ENCODE data around the gene PFDN6. TPM values are rescaled to one million over a fixed set of nuclear protein-coding genes. Genes with fewer than 3 reads are reported as not detected.

The PFDN6 gene
- 10 to 100 TPM; 12.4 to 48.7 (median 21.0) TPM for total RNA-seq

DNA sequence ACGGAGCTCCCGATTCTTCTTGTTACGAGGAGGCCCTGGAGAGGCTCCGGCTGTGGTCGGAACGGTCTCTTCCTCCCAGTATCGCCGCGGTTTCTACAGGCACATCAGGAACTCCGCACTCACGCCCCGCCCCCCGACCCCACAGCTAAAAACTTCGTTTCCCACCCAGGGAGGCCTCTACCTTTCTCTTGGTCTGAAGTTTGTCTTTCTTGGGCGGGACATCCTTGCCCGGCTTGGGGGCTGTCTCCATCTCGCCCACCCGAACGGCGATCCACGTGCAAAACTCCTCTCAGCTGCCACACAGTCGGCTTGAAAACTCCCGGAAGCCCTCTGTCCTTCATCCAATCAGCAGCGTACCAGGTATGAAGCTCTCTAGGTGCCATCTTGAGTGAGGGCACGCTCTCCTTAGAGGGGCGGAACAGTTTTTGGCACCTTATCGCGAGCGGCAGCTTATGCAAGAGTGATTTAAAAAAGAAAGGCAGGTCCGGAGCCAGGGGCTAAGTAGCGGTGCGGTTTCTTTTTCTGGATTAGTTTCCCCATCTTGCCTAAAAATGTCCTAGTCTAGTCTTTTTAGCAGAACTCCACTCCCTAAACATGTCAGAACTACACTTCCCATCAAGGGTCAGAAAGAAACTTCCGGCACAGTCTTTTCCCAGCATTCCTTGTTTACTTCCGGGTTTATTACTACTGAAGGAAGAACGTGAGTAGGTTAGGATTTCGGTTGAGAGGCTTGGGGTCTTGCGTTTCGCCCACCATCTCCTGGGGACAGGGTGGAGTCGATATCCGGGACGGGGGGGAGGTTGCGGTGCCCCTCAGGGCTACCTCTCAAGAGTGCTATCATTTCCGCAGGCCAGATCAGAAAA lies at the start of gene PFDN6, which contains the start of gene WDR46:
PFDN6 (plus strand) TSS at position 681 of the 863 bp plus-strand sequence. CDS start 256 bp downstream, outside the sequence.
WDR46 (minus strand) TSS at position 319 of the 863 bp plus-strand sequence; CDS start at position 250, 69 bp downstream.
- H3K9me3 ChIP-seq: no peaks in the 10 kb centered on the region
- 1% methylated on average over 37 to 42 of the region's 43 CpGs for WGBS, 2 donors
- H3K27me3 ChIP-seq: no peaks in the 10 kb centered on the region
- peak; percentile 51 to 83 for DNase-seq (ENCODE audit: low spot score in 2 of 2)
- H3K27ac ChIP-seq: peak within 1 kb of the TSS; percentile 70 to 90 (median 70)
- peaks cover 0 to 74% (median 6%) of the 10 kb centered on the region in 3 donors for H3K36me3 ChIP-seq
- peaks cover 0 to 30% (median 17%) of the 10 kb centered on the region in 4 donors for H3K4me1 ChIP-seq
- H3K4me3 ChIP-seq: peak within 1 kb of the TSS; percentile 63 to 86 (median 68)
- TF ChIP-seq, protein P1, sequence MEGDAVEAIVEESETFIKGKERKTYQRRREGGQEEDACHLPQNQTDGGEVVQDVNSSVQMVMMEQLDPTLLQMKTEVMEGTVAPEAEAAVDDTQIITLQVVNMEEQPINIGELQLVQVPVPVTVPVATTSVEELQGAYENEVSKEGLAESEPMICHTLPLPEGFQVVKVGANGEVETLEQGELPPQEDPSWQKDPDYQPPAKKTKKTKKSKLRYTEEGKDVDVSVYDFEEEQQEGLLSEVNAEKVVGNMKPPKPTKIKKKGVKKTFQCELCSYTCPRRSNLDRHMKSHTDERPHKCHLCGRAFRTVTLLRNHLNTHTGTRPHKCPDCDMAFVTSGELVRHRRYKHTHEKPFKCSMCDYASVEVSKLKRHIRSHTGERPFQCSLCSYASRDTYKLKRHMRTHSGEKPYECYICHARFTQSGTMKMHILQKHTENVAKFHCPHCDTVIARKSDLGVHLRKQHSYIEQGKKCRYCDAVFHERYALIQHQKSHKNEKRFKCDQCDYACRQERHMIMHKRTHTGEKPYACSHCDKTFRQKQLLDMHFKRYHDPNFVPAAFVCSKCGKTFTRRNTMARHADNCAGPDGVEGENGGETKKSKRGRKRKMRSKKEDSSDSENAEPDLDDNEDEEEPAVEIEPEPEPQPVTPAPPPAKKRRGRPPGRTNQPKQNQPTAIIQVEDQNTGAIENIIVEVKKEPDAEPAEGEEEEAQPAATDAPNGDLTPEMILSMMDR (IDR thresholded peaks at IDR 0.05): no peak
- TF ChIP-seq POLR2A (IDR thresholded peaks at IDR 0.05): peak in 1 of 2 donors; percentile 27
- TF ChIP-seq EP300 (IDR thresholded peaks at IDR 0.05): peak; percentile 86 to 88

DNA sequence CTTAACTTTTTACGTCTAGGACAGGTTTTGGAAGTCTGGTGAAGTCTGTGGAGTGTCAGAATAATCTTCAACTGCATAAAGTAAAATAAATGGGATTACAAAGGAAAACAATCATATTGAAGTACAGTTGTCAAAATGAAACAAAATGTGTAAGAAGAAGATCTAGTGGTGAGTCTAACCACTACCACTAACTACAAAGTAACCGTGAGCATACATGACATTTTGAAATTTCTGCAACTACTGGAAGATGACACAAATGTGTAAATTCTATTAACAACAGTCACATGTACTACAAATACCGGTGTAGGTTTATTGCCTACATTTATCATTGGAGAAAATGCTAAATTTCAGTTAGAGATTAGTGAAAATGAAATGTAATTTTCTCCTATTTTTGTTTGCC lies 47.4 kb upstream of the PFDN6 start:
- no peaks in the 10 kb centered on the region for H3K9me3 ChIP-seq
- H3K27me3 ChIP-seq: no peaks in the 10 kb centered on the region
- H3K4me3 ChIP-seq: no peak overlapping the region
- DNase-seq (ENCODE audit: low spot score in 2 of 2): no peak
- WGBS, 2 donors: 57 to 59% methylated on average over 3 of the region's 3 CpGs
- no peaks in the 10 kb centered on the region for H3K36me3 ChIP-seq
- no peak overlapping the region for H3K27ac ChIP-seq
- TF ChIP-seq POLR2A (IDR thresholded peaks at IDR 0.05) (no peak), EP300 (IDR thresholded peaks at IDR 0.05) (no peak)
- TF ChIP-seq, protein P1 (IDR thresholded peaks at IDR 0.05): no peak
- H3K4me1 ChIP-seq: no peaks in the 10 kb centered on the region

DNA sequence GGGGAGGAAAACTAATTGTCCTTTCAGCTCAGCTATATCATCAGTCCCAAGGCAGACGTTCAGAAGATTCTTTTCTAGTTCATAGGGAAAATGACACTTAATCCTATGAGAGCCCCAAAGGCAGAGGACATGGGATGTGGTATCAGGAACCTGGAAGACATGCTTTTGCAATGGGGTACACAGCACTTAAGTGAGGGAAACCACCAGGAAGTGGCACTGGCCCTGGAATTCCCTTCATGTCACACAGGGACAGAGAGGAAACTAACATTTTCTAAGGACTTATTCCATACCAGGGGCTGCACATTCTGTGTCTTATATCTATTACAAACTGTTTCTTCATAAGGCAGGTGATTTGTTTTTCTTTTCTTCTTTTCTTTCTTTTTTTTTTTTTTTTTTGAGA lies 45.9 kb upstream of the PFDN6 start:
- Histone ChIP-seq H3K4me3 (no peak overlapping the region), H3K36me3 (no peaks in the 10 kb centered on the region), H3K4me1 (peaks cover 0 to 9% (median 3%) of the 10 kb centered on the region in 4 donors), H3K27ac (no peak overlapping the region), H3K9me3 (no peaks in the 10 kb centered on the region), H3K27me3 (no peaks in the 10 kb centered on the region)
- TF ChIP-seq, protein P1 (IDR thresholded peaks at IDR 0.05): no peak
- TF ChIP-seq EP300 (IDR thresholded peaks at IDR 0.05) (no peak), POLR2A (IDR thresholded peaks at IDR 0.05) (no peak)
- no peak for DNase-seq (ENCODE audit: low spot score in 2 of 2)
- WGBS, 2 donors: 25 to 35% methylated on average over 1 of the region's 1 CpG

DNA sequence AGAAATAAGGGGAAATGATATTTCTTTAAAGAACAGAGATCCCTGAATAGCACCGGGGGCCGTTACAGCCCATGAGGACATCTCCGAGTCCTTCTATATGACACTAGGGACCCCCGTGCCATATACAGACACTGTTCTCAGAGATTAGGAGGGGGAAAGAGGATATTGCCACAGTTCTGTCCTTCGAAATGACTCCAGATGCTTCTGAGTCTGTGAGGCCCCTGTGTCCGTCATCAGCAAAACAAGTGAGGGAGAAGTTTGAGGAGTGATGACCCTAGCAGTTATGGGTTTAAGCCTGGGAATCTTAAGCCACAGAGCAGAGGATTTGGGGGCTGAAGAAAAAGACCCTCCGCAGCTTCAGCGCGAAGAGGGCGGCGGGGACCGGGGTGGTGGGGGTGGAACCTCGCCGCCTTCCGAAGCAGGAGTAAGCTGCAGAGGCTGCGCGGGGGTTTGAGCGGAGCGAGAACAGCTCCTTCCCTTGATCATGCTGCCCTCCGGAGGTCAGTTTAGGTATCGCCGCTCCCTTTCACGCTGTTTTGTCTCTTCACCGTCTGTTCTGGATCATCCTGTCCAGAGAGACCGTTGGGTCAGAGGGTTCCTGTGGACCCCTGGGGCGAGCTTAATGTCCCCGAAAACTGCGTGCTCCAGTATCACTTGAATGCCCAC lies 41.3 kb upstream of the PFDN6 start:
- TF ChIP-seq, protein P1 (IDR thresholded peaks at IDR 0.05): peak; percentile 95 to 98 (median 97)
- TF ChIP-seq EP300 (IDR thresholded peaks at IDR 0.05): no peak
- H3K27ac ChIP-seq: peak overlapping the region; percentile 88 to 98 (median 93)
- 4 to 5% methylated on average over 28 of the region's 28 CpGs for WGBS, 2 donors
- H3K9me3 ChIP-seq: no peaks in the 10 kb centered on the region
- H3K27me3 ChIP-seq: no peaks in the 10 kb centered on the region
- H3K4me3 ChIP-seq: peak overlapping the region; percentile 42 to 68 (median 46)
- DNase-seq (ENCODE audit: low spot score in 2 of 2): peak; percentile 90 to 98
- peaks cover 0 to 29% (median 17%) of the 10 kb centered on the region in 4 donors for H3K4me1 ChIP-seq
- peaks cover 0 to 11% (median 0%) of the 10 kb centered on the region in 3 donors for H3K36me3 ChIP-seq

DNA sequence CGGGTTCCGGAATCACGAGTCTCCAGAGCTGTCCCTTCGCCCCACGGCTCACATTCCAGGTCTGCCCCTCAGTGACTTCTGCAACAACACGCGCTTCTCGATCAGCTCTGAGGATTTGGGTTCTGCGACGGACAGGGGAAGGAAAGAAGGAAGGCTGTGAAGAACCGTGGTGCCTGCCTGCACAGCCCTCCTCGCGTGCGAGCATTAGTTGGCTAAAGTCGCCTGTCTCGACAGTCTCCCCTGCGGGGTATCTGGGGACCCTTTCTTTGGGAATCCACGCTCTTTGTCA lies 40.8 kb upstream of the PFDN6 start:
- 0 to 2% methylated on average over 18 of the region's 18 CpGs for WGBS, 2 donors
- peak overlapping the region; percentile 42 to 68 (median 46) for H3K4me3 ChIP-seq
- no peaks in the 10 kb centered on the region for H3K9me3 ChIP-seq
- H3K4me1 ChIP-seq: peaks cover 0 to 29% (median 17%) of the 10 kb centered on the region in 4 donors
- no peaks in the 10 kb centered on the region for H3K27me3 ChIP-seq
- TF ChIP-seq POLR2A (IDR thresholded peaks at IDR 0.05) (no peak), EP300 (IDR thresholded peaks at IDR 0.05) (no peak)
- TF ChIP-seq, protein P1 (IDR thresholded peaks at IDR 0.05): peak in 2 of 5 experiments; percentile 25 to 29
- peak overlapping the region; percentile 88 to 98 (median 93) for H3K27ac ChIP-seq
- no peak for DNase-seq (ENCODE audit: low spot score in 2 of 2)
- peaks cover 0 to 11% (median 0%) of the 10 kb centered on the region in 3 donors for H3K36me3 ChIP-seq

Measured in tibial nerve (tissue), 4 donors.